ENCODE data around the gene SLC19A1.
A peak's percentile ranks its signal among the peaks of the same experiment; 100 is the strongest.

The SLC19A1 gene

DNA sequence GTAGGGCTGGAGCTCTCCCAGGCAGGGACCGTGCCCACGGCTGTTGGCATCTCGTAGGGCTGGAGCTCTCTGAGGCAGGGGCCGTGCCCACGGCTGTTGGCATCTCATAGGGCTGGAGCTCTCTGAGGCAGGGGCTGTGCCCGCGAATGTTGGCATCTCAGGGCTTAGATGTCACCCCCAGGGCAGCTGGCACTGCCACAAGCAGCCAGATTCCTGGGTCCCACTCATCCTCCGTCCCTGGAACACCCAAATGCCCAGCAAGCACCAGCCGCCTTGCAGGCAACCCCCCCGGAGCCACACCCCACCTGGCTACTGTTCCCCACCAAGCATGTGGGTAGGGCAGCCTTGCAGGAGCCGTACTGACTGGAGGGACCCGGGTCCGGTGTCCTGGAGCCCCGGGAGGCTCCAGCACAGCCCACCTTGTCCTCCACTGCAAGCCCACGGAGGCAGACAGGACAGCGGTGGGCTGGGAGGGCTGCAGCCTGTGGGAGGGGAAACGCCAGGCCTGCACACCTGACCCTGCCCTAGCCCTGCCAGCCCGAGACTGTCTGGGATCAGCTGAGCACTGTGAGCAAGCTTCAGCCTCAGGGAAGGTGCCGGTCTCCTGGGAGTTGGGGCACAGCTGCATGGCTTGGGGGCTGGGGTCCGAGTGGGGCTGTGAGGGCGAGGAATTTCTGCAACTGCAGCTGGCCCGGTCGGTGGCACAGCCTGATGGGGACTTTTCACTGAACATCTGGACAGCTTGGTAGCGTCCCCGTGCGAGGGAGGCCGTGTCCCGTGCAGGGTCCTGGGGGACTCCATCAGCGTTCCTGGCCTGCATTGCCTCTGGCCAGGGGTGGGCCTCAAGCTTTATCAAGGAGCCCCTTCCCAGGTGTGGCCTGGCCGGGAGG is 83.7 kb downstream of the SLC19A1 start:
- Histone ChIP-seq H3K4me1 (ENCODE audit: control insufficient read depth, insufficient read depth, low read depth, low read length) (peaks cover 58% of the 10 kb centered on the region), H2AK5ac (ENCODE audit: low read length, severe bottlenecking) (no peak overlapping the region), H3K4me3 (ENCODE audit: insufficient read depth in 1 of 2, low read depth in 1 of 2, low read length in 2 of 2) (no peak overlapping the region), H2AFZ (ENCODE audit: low read depth, low read length) (no peak overlapping the region), H3K23ac (ENCODE audit: low read length in 2 of 2) (no peak overlapping the region), H2BK15ac (ENCODE audit: low read depth, poor library complexity, severe bottlenecking) (no peak overlapping the region), H2BK120ac (ENCODE audit: low read depth, low read length) (no peak overlapping the region), H3K36me3 (ENCODE audit: control insufficient read depth in 1 of 2, insufficient read depth in 2 of 2, low read depth in 1 of 2, low read length in 2 of 2) (peaks cover 0 to 78% of the 10 kb centered on the region in 2 experiments), H3K9ac (ENCODE audit: low read length) (no peak overlapping the region), H4K8ac (ENCODE audit: low read length) (no peak overlapping the region), H2BK5ac (ENCODE audit: low read depth, low read length, poor library complexity, severe bottlenecking) (no peak overlapping the region), H3K27me3 (ENCODE audit: control insufficient read depth in 1 of 2, insufficient read depth in 1 of 2, low read length in 2 of 2) (peaks cover 0 to 5% of the 10 kb centered on the region in 2 experiments), H3K9me3 (ENCODE audit: control insufficient read depth, low read length) (peaks cover 11% of the 10 kb centered on the region), H3K18ac (ENCODE audit: low read depth in 1 of 2, low read length in 2 of 2) (no peak overlapping the region), H3K4me2 (ENCODE audit: low read length, poor library complexity, severe bottlenecking) (no peak overlapping the region), H3K27ac (ENCODE audit: low read length, poor library complexity, severe bottlenecking) (no peak overlapping the region), H3K4ac (ENCODE audit: low read depth in 1 of 2, low read length in 2 of 2) (no peak overlapping the region), H3K14ac (ENCODE audit: low read length in 2 of 2) (peak overlapping the region in 1 of 2 experiments; percentile 74), H4K91ac (ENCODE audit: low read length) (no peak overlapping the region), H3K79me1 (replicated peaks; ENCODE audit: low read length, poor library complexity, severe bottlenecking) (peaks cover 26% of the 10 kb centered on the region), H2BK12ac (ENCODE audit: low read length in 2 of 2) (peak overlapping the region in 1 of 2 experiments; percentile 22)
- 97% methylated on average over 29 of the region's 30 CpGs for WGBS
- DNase-seq: no peak

GRCh38 chr21:45457832-45458172 is 84.4 kb downstream of the SLC19A1 start:
- Histone ChIP-seq H3K27me3 (ENCODE audit: control insufficient read depth in 1 of 2, insufficient read depth in 1 of 2, low read length in 2 of 2) (peaks cover 0 to 5% of the 10 kb centered on the region in 2 experiments), H2AK5ac (ENCODE audit: low read length, severe bottlenecking) (no peak overlapping the region), H3K4me2 (ENCODE audit: low read length, poor library complexity, severe bottlenecking) (no peak overlapping the region), H3K4me1 (ENCODE audit: control insufficient read depth, insufficient read depth, low read depth, low read length) (peaks cover 58% of the 10 kb centered on the region), H2BK12ac (ENCODE audit: low read length in 2 of 2) (no peak overlapping the region), H3K9me3 (ENCODE audit: control insufficient read depth, low read length) (peaks cover 11% of the 10 kb centered on the region), H3K4ac (ENCODE audit: low read depth in 1 of 2, low read length in 2 of 2) (no peak overlapping the region), H3K23ac (ENCODE audit: low read length in 2 of 2) (no peak overlapping the region), H2BK15ac (ENCODE audit: low read depth, poor library complexity, severe bottlenecking) (no peak overlapping the region), H3K9ac (ENCODE audit: low read length) (no peak overlapping the region), H2AFZ (ENCODE audit: low read depth, low read length) (no peak overlapping the region), H3K4me3 (ENCODE audit: insufficient read depth in 1 of 2, low read depth in 1 of 2, low read length in 2 of 2) (no peak overlapping the region), H3K14ac (ENCODE audit: low read length in 2 of 2) (no peak overlapping the region), H3K27ac (ENCODE audit: low read length, poor library complexity, severe bottlenecking) (no peak overlapping the region), H4K8ac (ENCODE audit: low read length) (no peak overlapping the region), H3K79me1 (replicated peaks; ENCODE audit: low read length, poor library complexity, severe bottlenecking) (peaks cover 25% of the 10 kb centered on the region), H2BK120ac (ENCODE audit: low read depth, low read length) (no peak overlapping the region), H4K91ac (ENCODE audit: low read length) (no peak overlapping the region), H3K36me3 (ENCODE audit: control insufficient read depth in 1 of 2, insufficient read depth in 2 of 2, low read depth in 1 of 2, low read length in 2 of 2) (peaks cover 0 to 76% of the 10 kb centered on the region in 2 experiments), H3K18ac (ENCODE audit: low read depth in 1 of 2, low read length in 2 of 2) (no peak overlapping the region), H2BK5ac (ENCODE audit: low read depth, low read length, poor library complexity, severe bottlenecking) (no peak overlapping the region)
- WGBS: 91% methylated on average over 9 of the region's 9 CpGs
- DNase-seq: no peak

DNA sequence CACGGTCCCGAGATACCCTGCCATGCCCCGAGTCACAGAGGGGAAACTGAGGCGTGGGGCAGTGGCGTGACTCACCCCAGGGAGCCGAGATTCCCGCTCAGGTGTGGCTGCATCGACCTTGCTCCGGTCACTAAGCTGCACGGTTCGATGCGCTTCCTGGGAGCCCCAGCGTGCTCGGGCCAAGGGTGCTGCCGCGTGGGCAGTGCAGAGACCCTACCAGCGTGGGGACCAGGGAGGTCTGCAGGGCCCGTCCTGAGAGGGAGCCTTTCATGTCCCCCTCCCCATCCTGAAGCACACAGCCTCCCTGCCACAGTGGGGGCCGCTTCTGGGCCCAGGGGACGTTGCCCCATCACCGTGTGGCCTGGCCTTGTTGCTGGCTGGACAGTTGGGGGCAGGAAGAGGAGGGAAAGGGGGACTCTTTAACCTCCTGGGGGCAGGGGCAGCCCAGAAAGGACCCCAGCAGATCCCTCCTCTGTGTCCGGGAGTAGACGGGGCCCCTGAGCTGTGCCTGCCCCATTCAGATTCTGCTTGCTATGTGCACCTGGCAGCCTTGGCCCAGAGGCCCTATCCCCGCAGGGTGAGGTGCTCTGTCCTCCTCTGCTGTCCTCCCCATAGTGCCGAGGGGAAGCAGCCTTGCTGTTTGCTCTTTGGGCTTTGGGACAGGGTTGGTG is 84.9 kb downstream of the SLC19A1 start:
- Histone ChIP-seq H2BK15ac (ENCODE audit: low read depth, poor library complexity, severe bottlenecking) (no peak overlapping the region), H3K79me1 (replicated peaks; ENCODE audit: low read length, poor library complexity, severe bottlenecking) (peaks cover 25% of the 10 kb centered on the region), H4K91ac (ENCODE audit: low read length) (no peak overlapping the region), H3K9me3 (ENCODE audit: control insufficient read depth, low read length) (peaks cover 9% of the 10 kb centered on the region), H2BK5ac (ENCODE audit: low read depth, low read length, poor library complexity, severe bottlenecking) (no peak overlapping the region), H3K4me3 (ENCODE audit: insufficient read depth in 1 of 2, low read depth in 1 of 2, low read length in 2 of 2) (no peak overlapping the region), H3K27me3 (ENCODE audit: control insufficient read depth in 1 of 2, insufficient read depth in 1 of 2, low read length in 2 of 2) (peaks cover 0 to 5% of the 10 kb centered on the region in 2 experiments), H2AK5ac (ENCODE audit: low read length, severe bottlenecking) (no peak overlapping the region), H3K4ac (ENCODE audit: low read depth in 1 of 2, low read length in 2 of 2) (no peak overlapping the region), H3K18ac (ENCODE audit: low read depth in 1 of 2, low read length in 2 of 2) (no peak overlapping the region), H4K8ac (ENCODE audit: low read length) (no peak overlapping the region), H2BK12ac (ENCODE audit: low read length in 2 of 2) (no peak overlapping the region), H3K27ac (ENCODE audit: low read length, poor library complexity, severe bottlenecking) (no peak overlapping the region), H3K9ac (ENCODE audit: low read length) (no peak overlapping the region), H2AFZ (ENCODE audit: low read depth, low read length) (no peak overlapping the region), H3K36me3 (ENCODE audit: control insufficient read depth in 1 of 2, insufficient read depth in 2 of 2, low read depth in 1 of 2, low read length in 2 of 2) (peaks cover 0 to 76% of the 10 kb centered on the region in 2 experiments), H3K23ac (ENCODE audit: low read length in 2 of 2) (no peak overlapping the region), H3K14ac (ENCODE audit: low read length in 2 of 2) (no peak overlapping the region), H3K4me2 (ENCODE audit: low read length, poor library complexity, severe bottlenecking) (no peak overlapping the region), H2BK120ac (ENCODE audit: low read depth, low read length) (no peak overlapping the region), H3K4me1 (ENCODE audit: control insufficient read depth, insufficient read depth, low read depth, low read length) (peaks cover 58% of the 10 kb centered on the region)
- 93% methylated on average over 21 of the region's 25 CpGs for WGBS
- DNase-seq: no peak

GRCh38 chr21:45456584-45457160 is 85.6 kb downstream of the SLC19A1 start:
- Histone ChIP-seq H3K4me1 (ENCODE audit: control insufficient read depth, insufficient read depth, low read depth, low read length) (peaks cover 63% of the 10 kb centered on the region), H3K4ac (ENCODE audit: low read depth in 1 of 2, low read length in 2 of 2) (no peak overlapping the region), H4K91ac (ENCODE audit: low read length) (no peak overlapping the region), H2BK15ac (ENCODE audit: low read depth, poor library complexity, severe bottlenecking) (no peak overlapping the region), H3K23ac (ENCODE audit: low read length in 2 of 2) (no peak overlapping the region), H3K36me3 (ENCODE audit: control insufficient read depth in 1 of 2, insufficient read depth in 2 of 2, low read depth in 1 of 2, low read length in 2 of 2) (peaks cover 0 to 82% of the 10 kb centered on the region in 2 experiments), H2BK12ac (ENCODE audit: low read length in 2 of 2) (no peak overlapping the region), H2AFZ (ENCODE audit: low read depth, low read length) (no peak overlapping the region), H3K9ac (ENCODE audit: low read length) (no peak overlapping the region), H4K8ac (ENCODE audit: low read length) (no peak overlapping the region), H3K18ac (ENCODE audit: low read depth in 1 of 2, low read length in 2 of 2) (no peak overlapping the region), H3K4me3 (ENCODE audit: insufficient read depth in 1 of 2, low read depth in 1 of 2, low read length in 2 of 2) (no peak overlapping the region), H2BK5ac (ENCODE audit: low read depth, low read length, poor library complexity, severe bottlenecking) (no peak overlapping the region), H3K27me3 (ENCODE audit: control insufficient read depth in 1 of 2, insufficient read depth in 1 of 2, low read length in 2 of 2) (peaks cover 0 to 5% of the 10 kb centered on the region in 2 experiments), H3K14ac (ENCODE audit: low read length in 2 of 2) (no peak overlapping the region), H2AK5ac (ENCODE audit: low read length, severe bottlenecking) (no peak overlapping the region), H3K79me1 (replicated peaks; ENCODE audit: low read length, poor library complexity, severe bottlenecking) (peaks cover 25% of the 10 kb centered on the region), H3K4me2 (ENCODE audit: low read length, poor library complexity, severe bottlenecking) (no peak overlapping the region), H2BK120ac (ENCODE audit: low read depth, low read length) (no peak overlapping the region), H3K9me3 (ENCODE audit: control insufficient read depth, low read length) (peaks cover 3% of the 10 kb centered on the region), H3K27ac (ENCODE audit: low read length, poor library complexity, severe bottlenecking) (no peak overlapping the region)
- DNase-seq: no peak
- WGBS: 97% methylated on average over 35 of the region's 38 CpGs

Measured in mesenchymal stem cell (in vitro differentiated cells and primary cell).